HepG2 (cell line): ENCODE measurements around the gene LGR6. TPM values are rescaled to one million over a fixed set of nuclear protein-coding genes. Genes with fewer than 3 reads are reported as not detected.

Experiments
- ATAC-seq: fragments of 200-7000 bp; cut with Tn5 transposase; 3 replicates; pipeline ENCODE4 v1.9.1; 2020; ENCODE audit warnings: mild to moderate bottlenecking, moderate library complexity
- BruUV-seq: library from RNA; stranded (reverse); fragments of 400-500 nt; replicated peaks from 2 replicates; lab custom pipeline; 2021; lab: Mats Ljungman, UMichigan
- CTCF ChIA-PET: fragments of 300-600 bp; formaldehyde crosslinking; extraction: SDS; loops from one replicate; lab custom pipeline; 2021; ENCODE audit warnings: low total read pairs, inconsistent platforms, low intra/inter-chr PET ratio; lab: Yijun Ruan, JAX
- POLR2A ChIA-PET: fragments of 350-600 bp; sonication (Branson Sonifier 250); formaldehyde crosslinking; loops from one replicate; lab custom pipeline; 2020; ENCODE audit warnings: antibody characterized with exemption, inconsistent platforms; lab: Yijun Ruan, JAX
- DNase-seq: peaks from one replicate; pipeline ENCODE4 v3.0.0-alpha.2; 2015; ENCODE audit warnings: low spot score
- FAIRE-seq: peaks from 3 replicates; lab custom pipeline; 2011; peaks lifted over from hg19 to GRCh38; lab: Jason Lieb, UNC
- H2AFZ ChIP-seq: one replicate; pipeline ENCODE4 v1.6.1; 2011; ENCODE audit warnings: low read length, inconsistent platforms
- H3K27ac ChIP-seq: fragments of 300-600 bp; 3 replicates; pipeline ENCODE4 v1.8.0; 2011; ENCODE audit warnings: mixed run types, mild to moderate bottlenecking, mixed read lengths, low read length, inconsistent platforms; ENCODE audit not compliant: insufficient read depth; ENCODE audit errors: extremely low read length
- H3K27me3 ChIP-seq, 2 experiments: fragments of 200-600 bp in 1 of 2; 2 replicates in 1 of 2; 3 replicates in 1 of 2; pipeline versions ENCODE4 v1.6.0 to v1.8.0; 2011; ENCODE audit warnings: low read length in 2 of 2, mild to moderate bottlenecking in 2 of 2, moderate library complexity in 2 of 2, inconsistent platforms in 1 of 2; ENCODE audit not compliant: insufficient read depth in 2 of 2, control insufficient read depth in 1 of 2
- H3K36me3 ChIP-seq, 2 experiments: fragments of 200-600 bp in 1 of 2; replicated peaks in 1 of 2; 2 replicates in 1 of 2; 3 replicates in 1 of 2; pipeline versions ENCODE4 v1.5.1 to v1.8.0; 2011; ENCODE audit warnings: low read length in 2 of 2, inconsistent platforms in 1 of 2; ENCODE audit not compliant: insufficient read depth in 2 of 2, control insufficient read depth in 1 of 2
- H3K4me1 ChIP-seq: 2 replicates; pipeline ENCODE4 v1.5.1; 2012; ENCODE audit warnings: low read length, inconsistent platforms; ENCODE audit not compliant: insufficient read depth
- H3K4me2 ChIP-seq: 2 replicates; pipeline ENCODE4 v1.6.0; 2011; ENCODE audit warnings: low read depth, low read length, inconsistent platforms
- H3K4me3 ChIP-seq, 3 experiments: fragments of 200-600 bp in 1 of 3; sonication (generic), shearing (Covaris generic) in 1 of 3; replicated peaks in 1 of 3; 2 replicates each; pipeline ENCODE4 v1.5.1; 2011 to 2016; ENCODE audit warnings: low read length in 3 of 3, inconsistent platforms in 2 of 3, low read depth in 2 of 3, mild to moderate bottlenecking in 2 of 3, control low read depth in 1 of 3, mixed read lengths in 1 of 3; ENCODE audit not compliant: insufficient read depth in 1 of 3
- H3K79me2 ChIP-seq: one replicate; pipeline ENCODE4 v1.6.1; 2011; ENCODE audit warnings: low read length, inconsistent platforms; ENCODE audit not compliant: insufficient read depth
- H3K9ac ChIP-seq: 2 replicates; pipeline ENCODE4 v1.6.0; 2011; ENCODE audit warnings: mild to moderate bottlenecking, low read depth, low read length, inconsistent platforms; ENCODE audit not compliant: insufficient read depth
- H3K9me3 ChIP-seq: 2 replicates; pipeline ENCODE4 v1.5.1; 2012; ENCODE audit warnings: mild to moderate bottlenecking, low read length
- H4K20me1 ChIP-seq: 2 replicates; pipeline ENCODE4 v1.6.0; 2011; ENCODE audit warnings: inconsistent platforms, mild to moderate bottlenecking, low read length, moderate library complexity; ENCODE audit not compliant: insufficient read depth
- CHCHD3 ChIP-seq: sonication (generic); formaldehyde crosslinking; IDR thresholded peaks from 2 replicates; pipeline ENCODE4 v1.8.0; 2022; ENCODE audit warnings: mild to moderate bottlenecking, missing genetic modification reagents, moderate library complexity
- MAFK ChIP-seq, 2 experiments: IDR thresholded peaks in 1 of 2; conservative IDR thresholded peaks in 1 of 2; 2 replicates each; pipeline ENCODE4 v1.6.1; 2011; ENCODE audit warnings: improper control_type of control experiment in 2 of 2, low read length in 2 of 2
- PITX1 ChIP-seq: sonication (generic); formaldehyde crosslinking; IDR thresholded peaks from 2 replicates; pipeline ENCODE4 v1.5.1; 2020; ENCODE audit warnings: mild to moderate bottlenecking, missing genetic modification reagents
- RNF2 ChIP-seq: fragments of 450-650 bp; conservative IDR thresholded peaks from 2 replicates; pipeline ENCODE4 v1.6.1; 2016; ENCODE audit warnings: low read depth
- TARDBP ChIP-seq: sonication (generic); formaldehyde crosslinking; IDR thresholded peaks from 2 replicates; pipeline ENCODE4 v1.8.0; 2022; ENCODE audit warnings: mild to moderate bottlenecking, missing genetic modification reagents
- TMF1 ChIP-seq: sonication (generic); formaldehyde crosslinking; IDR thresholded peaks from 2 replicates; pipeline ENCODE4 v1.8.1; 2022; ENCODE audit warnings: low read depth, missing genetic modification reagents
- ZMYM2 ChIP-seq: sonication (generic); formaldehyde crosslinking; IDR thresholded peaks from 2 replicates; pipeline ENCODE4 v1.8.0; 2022; ENCODE audit warnings: mild to moderate bottlenecking, missing genetic modification reagents
- WGBS: methylation state at CpG from one replicate; pipeline ENCODE4 v1.1.6; 2017; ENCODE audit warnings: low lambda C conversion rate; 5-methylcytosine and 5-hydroxymethylcytosine counted together
- in situ Hi-C: cut with HindIII; loops from 2 replicates; pipeline ENCODE4 v1.10.0; 2017; ENCODE audit warnings: low pct_unique_long_range_greater_than_20kb; ENCODE audit not compliant: extremely low pct_ligation_motif_present
- intact Hi-C: fragments of 100-400 bp; cut with micrococcal nuclease; formaldehyde crosslinking; loops from one replicate; pipeline ENCODE4 v1.10.0; 2022; ENCODE audit not compliant: unreplicated experiment
- polyA plus RNA-seq, 8 experiments: library from polyadenylated mRNA; depleted of rRNA in 3 of 8; stranded (reverse) in 7 of 8; unstranded in 1 of 8; fragments of >200 nt; fragmentation: Illumina TruSeq in 4 of 8; extraction: Trizol in 4 of 8; gene quantifications; 2 replicates each; pipeline versions ENCODE4 v1.2.1 to v1.2.3, GENCODE V29; 2011 to 2016; ENCODE audit warnings: low read depth in 4 of 8, missing spikeins in 1 of 8, mixed read lengths in 1 of 8; ENCODE audit not compliant: insufficient read depth in 1 of 8
- total RNA-seq, 5 experiments: library from RNA; depleted of rRNA; stranded (reverse); fragments of >200 nt; fragmentation: Illumina TruSeq; extraction: Trizol; gene quantifications; 2 replicates each; pipeline ENCODE4 v1.2.3, GENCODE V29; 2016; ENCODE audit warnings: low read depth in 1 of 5
- TF ChIP-seq, protein P1 (sequence below): sonication (generic); formaldehyde crosslinking; IDR thresholded peaks from 2 replicates; pipeline ENCODE4 v1.4.0; 2020; ENCODE audit warnings: missing genetic modification reagents
- TF ChIP-seq, protein P2 (sequence below): fragments of 450-650 bp; IDR thresholded peaks from 2 replicates; pipeline ENCODE4 v1.6.1; 2016
- TF ChIP-seq, protein P3 (sequence below): sonication (generic); formaldehyde crosslinking; IDR thresholded peaks from 2 replicates; pipeline ENCODE4 v1.8.1; 2023; ENCODE audit warnings: missing genetic modification reagents, mild to moderate bottlenecking, borderline replicate concordance
- TF ChIP-seq, protein P4 (sequence below): sonication (generic); formaldehyde crosslinking; IDR thresholded peaks from 2 replicates; pipeline ENCODE4 v1.4.0; 2020; ENCODE audit warnings: missing genetic modification reagents, mild to moderate bottlenecking, borderline replicate concordance

The LGR6 gene
- total and polyA plus RNA-seq, 2 of the 13 experiments (the other 11 are each of a cell fraction or from before 2014, with no cell fraction given), result 0.07 TPM; not detected in 1

DNA sequence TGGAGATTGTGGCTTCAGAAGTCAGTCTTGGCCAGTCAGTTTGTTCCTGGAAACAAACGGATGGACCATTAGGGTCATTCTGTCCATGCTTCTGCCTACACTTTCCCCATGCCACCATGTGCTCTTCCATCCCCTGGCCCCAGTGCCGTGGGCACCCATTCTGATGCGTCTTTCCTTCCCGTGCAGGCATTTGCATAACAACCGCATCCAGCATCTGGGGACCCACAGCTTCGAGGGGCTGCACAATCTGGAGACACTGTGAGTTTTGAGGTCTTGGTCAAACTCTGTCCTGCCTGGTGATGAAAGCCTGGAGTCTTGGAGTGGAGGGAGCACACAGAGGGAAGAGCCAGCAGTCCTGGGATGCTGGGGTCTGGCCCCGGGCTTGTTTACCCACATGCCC, 87.0 kb downstream of the LGR6 start:
- Histone ChIP-seq H2AFZ (no peak overlapping the region), H3K9ac (no peak overlapping the region), H4K20me1 (no peaks in the 10 kb centered on the region), H3K4me1 (no peaks in the 10 kb centered on the region), H3K9me3 (no peaks in the 10 kb centered on the region), H3K4me2 (no peak overlapping the region), H3K4me3 (no peak overlapping the region), H3K36me3 (no peaks in the 10 kb centered on the region), H3K27ac (no peak overlapping the region), H3K27me3 (peaks cover 4 to 12% of the 10 kb centered on the region in 2 experiments; a peak in 2 of 5 replicates), H3K79me2 (no peaks in the 10 kb centered on the region)
- intact Hi-C loops (no loop called here), in situ Hi-C loops (no loop called here)
- POLR2A ChIA-PET, result no interaction called here
- CTCF ChIA-PET, result no interaction called here
- no TSS peak for BruUV-seq
- ATAC-seq, result no peak
- whole genome bisulfite sequencing, result 54% methylated on average over 7 of the region's 7 CpGs
- no peak for DNase-seq
- TF ChIP-seq, protein P1, sequence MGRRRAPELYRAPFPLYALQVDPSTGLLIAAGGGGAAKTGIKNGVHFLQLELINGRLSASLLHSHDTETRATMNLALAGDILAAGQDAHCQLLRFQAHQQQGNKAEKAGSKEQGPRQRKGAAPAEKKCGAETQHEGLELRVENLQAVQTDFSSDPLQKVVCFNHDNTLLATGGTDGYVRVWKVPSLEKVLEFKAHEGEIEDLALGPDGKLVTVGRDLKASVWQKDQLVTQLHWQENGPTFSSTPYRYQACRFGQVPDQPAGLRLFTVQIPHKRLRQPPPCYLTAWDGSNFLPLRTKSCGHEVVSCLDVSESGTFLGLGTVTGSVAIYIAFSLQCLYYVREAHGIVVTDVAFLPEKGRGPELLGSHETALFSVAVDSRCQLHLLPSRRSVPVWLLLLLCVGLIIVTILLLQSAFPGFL (CRISPR knock-in tag), result no peak
- TF ChIP-seq, protein P2, sequence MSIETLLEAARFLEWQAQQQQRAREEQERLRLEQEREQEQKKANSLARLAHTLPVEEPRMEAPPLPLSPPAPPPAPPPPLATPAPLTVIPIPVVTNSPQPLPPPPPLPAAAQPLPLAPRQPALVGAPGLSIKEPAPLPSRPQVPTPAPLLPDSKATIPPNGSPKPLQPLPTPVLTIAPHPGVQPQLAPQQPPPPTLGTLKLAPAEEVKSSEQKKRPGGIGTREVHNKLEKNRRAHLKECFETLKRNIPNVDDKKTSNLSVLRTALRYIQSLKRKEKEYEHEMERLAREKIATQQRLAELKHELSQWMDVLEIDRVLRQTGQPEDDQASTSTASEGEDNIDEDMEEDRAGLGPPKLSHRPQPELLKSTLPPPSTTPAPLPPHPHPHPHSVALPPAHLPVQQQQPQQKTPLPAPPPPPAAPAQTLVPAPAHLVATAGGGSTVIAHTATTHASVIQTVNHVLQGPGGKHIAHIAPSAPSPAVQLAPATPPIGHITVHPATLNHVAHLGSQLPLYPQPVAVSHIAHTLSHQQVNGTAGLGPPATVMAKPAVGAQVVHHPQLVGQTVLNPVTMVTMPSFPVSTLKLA, result peak; percentile 78
- TF ChIP-seq ZMYM2, result no peak
- no peak for FAIRE-seq

DNA sequence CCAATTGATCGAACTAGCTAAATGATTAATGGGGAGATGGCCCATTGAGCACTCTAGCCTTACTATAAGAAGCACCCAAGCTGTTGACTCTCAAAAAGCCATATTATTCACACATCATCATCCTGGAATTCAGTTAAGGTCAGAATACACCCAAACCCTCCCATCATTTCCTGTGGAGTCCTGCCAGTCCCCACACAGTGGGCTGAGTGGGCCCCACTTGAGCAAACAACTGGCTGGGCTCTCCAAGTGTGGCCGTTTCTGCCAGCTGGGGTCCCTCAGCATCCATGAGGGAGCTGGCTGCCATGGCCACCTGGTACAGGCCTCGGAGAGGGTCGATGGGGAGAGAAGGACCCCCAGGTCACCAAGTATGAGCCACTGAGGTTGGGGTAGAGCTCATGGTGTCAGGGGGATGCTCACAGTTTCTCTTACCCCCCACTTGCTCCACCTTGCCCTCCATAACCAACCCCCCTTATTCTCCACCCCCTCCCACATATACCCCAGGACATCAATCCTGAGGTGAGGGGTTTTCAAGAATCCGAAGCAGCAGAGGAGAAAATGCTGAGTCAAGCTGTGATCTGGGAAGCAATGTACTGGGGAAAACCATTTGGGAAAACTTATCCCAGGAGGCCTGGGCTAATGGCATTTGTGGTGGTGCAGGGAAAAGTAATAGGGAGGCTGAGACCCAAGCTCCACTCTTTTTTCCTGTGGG, 87.9 kb downstream of the LGR6 start:
- Histone ChIP-seq H3K36me3 (no peaks in the 10 kb centered on the region), H3K27ac (no peak overlapping the region), H3K27me3 (peaks cover 4 to 12% of the 10 kb centered on the region in 2 experiments; a peak in 2 of 5 replicates), H3K4me1 (peaks cover 5% of the 10 kb centered on the region), H3K4me2 (no peak overlapping the region), H3K4me3 (no peak overlapping the region), H2AFZ (no peak overlapping the region), H3K9ac (no peak overlapping the region), H3K79me2 (no peaks in the 10 kb centered on the region), H3K9me3 (no peaks in the 10 kb centered on the region), H4K20me1 (no peaks in the 10 kb centered on the region)
- 0% methylated on average over 2 of the region's 5 CpGs for WGBS
- POLR2A ChIA-PET, result no interaction called here
- DNase-seq (no peak), ATAC-seq (no peak), FAIRE-seq (no peak)
- intact Hi-C loops, result no loop called here
- in situ Hi-C loops, result no loop called here
- CTCF ChIA-PET, result no interaction called here
- BruUV-seq, result no TSS peak
- TF ChIP-seq, protein P3, sequence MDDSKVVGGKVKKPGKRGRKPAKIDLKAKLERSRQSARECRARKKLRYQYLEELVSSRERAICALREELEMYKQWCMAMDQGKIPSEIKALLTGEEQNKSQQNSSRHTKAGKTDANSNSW (CRISPR knock-in tag), result no peak
- TF ChIP-seq, protein P4, sequence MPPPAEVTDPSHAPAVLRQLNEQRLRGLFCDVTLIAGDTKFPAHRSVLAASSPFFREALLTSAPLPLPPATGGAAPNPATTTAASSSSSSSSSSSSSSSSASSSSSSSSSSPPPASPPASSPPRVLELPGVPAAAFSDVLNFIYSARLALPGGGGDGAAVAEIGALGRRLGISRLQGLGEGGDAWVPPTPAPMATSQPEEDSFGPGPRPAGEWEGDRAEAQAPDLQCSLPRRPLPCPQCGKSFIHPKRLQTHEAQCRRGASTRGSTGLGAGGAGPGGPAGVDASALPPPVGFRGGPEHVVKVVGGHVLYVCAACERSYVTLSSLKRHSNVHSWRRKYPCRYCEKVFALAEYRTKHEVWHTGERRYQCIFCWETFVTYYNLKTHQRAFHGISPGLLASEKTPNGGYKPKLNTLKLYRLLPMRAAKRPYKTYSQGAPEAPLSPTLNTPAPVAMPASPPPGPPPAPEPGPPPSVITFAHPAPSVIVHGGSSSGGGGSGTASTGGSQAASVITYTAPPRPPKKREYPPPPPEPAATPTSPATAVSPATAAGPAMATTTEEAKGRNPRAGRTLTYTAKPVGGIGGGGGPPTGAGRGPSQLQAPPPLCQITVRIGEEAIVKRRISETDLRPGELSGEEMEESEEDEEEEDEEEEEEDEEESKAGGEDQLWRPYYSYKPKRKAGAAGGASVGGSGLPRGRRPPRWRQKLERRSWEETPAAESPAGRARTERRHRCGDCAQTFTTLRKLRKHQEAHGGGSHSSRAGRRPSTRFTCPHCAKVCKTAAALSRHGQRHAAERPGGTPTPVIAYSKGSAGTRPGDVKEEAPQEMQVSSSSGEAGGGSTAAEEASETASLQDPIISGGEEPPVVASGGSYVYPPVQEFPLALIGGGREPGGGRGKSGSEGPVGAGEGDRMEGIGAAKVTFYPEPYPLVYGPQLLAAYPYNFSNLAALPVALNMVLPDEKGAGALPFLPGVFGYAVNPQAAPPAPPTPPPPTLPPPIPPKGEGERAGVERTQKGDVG, result no peak
- TF ChIP-seq RNF2 (no peak), CHCHD3 (CRISPR knock-in tag) (no peak), TMF1 (CRISPR knock-in tag) (no peak), MAFK (conservative IDR thresholded peaks at IDR 0.05 in 1 of 2, IDR thresholded peaks at IDR 0.05 in 1 of 2; ENCODE audit: low read length in 2 of 2) (0 out of 4 replicates have a peak, but pooled peaks of 1 of the 2 experiments have one; percentile 22), PITX1 (no peak), TARDBP (CRISPR knock-in tag) (no peak)
